HG02840 (cell line): Measurements from ENCODE around the gene VARS2.
"Not testable (repeated sequence)": the region's sequence is repeated elsewhere in the genome, so short reads cannot be mapped to it uniquely, and the experiment has no call there.

Source experiments
- ATAC-seq: cut with Tn5 transposase; IDR thresholded peaks from one replicate; pipeline ENCODE4 v1.9.1; 2021; ENCODE audit warnings: mild to moderate bottlenecking, moderate library complexity, moderate number of reproducible peaks; ENCODE audit not compliant: unreplicated experiment, low FRiP score

VARS2 gene

DNA sequence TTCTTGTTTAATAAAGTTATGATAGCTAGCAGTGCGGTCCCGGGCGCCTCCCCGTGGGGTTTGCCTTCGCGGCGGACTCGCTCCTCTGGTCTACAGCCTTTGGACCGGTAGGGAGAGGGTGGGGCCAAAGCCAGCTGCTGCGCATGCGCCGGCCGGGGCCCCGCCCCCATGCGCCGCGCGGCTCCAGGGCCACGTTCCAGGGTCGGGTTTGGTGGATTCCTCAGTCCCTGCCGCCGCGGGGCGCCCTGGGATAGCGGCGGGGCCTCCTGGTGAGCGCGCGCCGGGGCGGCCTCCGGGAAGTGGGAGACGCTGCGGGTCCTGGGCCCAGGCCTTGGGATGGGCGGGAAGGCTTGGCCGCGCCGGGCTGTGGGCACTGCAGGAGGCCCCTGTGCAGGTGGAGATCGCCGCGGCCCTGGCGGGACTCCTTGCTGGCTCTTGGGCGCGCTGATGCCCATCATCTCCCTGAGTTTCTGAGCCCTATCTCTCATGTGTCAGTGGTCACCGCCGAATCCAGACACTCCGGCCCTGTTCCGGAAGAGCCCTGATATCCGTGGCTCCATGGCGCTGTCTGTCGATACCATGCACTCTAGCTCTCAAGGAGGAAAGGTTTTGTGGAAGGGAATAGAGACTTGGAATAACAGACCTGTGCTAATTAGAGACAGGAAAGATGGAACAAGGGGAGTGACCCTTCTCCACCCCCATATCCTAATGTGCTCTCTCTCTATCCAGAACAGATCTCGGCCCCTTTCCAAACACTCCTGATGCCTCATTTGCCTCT lies at the start of gene VARS2:
VARS2 (plus strand) TSS at position 163 of the 778 bp plus-strand sequence; CDS start at position 762, 599 bp downstream.
- peak; percentile 79 for ATAC-seq

DNA sequence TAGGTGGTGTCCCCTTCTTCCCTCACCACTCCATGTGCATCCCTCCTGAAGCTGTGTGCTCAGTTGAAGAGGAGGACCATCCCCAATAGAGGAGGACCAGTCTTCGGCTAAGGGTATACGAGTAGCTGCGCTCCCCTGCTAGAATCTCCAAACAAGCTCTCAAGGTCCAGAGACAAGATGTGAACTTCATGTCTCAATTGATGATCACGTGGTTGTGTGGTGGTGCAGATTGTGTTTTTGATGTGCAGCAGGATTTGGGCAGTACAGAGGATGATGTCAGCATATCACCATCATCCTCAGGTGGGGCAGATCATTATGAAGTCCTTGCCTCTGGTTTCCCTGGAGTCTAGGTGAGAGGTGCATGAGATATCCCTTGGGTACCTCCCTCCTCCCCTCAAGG lies 49.7 kb upstream of the VARS2 start:
- no peak for ATAC-seq

DNA sequence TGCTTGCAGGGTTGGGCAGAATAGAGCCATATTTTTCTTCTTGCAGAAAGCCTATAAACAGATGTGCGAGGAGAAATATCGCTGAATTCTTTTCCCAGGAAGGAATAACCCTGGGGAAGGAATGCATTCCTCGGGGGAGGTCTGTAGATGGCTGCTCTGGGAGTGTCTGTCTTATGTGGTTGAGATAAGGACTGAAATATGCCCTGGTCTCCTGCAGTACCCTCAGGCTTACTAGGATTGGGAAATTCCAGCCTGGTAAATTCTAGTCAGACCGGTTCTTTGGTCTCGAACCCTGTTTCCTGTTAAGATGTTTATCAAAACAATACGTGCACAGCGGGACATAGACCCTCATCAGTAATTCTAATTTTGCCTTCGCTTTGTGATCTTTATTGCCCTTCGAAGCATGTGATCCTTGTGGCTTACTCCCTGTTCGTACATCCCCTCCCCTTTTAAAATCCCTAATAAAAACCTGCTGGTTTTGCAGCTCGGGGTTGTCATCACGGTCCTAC lies 44.7 kb upstream of the VARS2 start:
- not testable (repeated sequence) for ATAC-seq

DNA sequence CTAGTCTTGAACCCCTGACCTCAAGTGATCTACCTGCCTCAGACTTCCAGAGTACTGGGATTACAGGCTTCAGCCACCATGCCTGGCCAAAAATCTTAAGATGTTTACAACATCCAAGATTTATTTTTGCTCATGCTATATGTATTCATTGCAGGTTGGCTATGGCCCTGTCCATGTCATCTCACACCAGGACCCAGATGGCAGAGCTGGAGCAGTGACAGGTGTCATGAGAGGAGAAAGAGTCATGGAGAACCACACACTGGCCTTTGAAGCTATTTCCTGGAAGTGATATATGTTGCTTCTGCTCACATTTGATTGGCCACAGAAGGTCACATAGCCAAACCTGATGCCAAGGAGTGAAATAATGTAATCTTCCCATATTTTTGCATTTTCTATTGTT lies 43.5 kb upstream of the VARS2 start:
- no peak for ATAC-seq

DNA sequence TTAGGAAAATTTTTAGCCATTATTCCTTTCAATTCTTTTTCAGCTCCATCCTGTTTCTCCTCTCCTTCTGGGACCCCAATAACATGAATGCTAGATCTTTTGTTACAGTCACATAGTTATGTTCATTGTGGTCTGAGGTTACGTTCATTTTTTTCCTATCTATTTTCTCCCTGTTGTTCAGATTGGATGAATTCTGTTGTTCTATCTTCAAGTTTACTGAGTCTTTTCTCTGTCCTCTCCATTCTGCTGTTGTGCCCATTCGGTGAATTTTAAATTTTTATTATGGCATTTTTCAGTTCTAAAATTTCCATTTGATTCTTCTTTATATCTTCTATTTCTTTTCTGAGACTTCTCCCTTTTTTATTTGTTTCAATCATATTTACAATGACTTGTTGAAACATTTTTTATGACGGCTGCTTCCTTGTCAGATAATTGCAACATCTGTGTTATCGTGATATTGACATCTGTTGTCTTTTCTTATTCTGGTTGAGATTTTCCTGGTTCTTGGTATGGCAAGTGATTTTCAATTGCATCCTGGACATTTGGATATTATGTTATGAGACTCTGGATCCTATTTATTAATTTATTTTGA lies 42.4 kb upstream of the VARS2 start:
- ATAC-seq = no peak

DNA sequence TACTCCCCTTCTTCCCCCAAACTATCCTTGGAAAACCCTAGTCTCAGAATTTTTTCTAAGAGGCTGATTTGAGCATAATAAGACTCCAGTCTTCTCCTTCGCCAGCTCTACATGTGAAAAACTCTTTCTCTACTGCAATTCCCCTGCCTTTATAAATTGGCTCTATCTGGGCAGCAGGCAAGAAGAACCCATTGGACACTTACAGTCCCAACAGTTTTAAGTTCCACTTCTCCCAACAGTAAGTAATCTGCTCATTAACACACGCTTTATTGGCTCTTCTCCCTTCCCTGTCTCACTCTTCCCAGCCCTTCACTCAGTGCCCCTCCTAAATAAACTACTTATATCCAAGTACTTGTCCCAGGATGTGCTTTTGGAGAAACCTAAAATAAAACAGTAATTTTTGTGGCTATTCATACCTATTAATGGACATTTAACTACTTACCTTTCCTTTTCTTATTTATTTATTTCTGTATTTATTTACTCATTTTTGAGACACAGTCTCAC lies 40.8 kb upstream of the VARS2 start:
- ATAC-seq = no peak

DNA sequence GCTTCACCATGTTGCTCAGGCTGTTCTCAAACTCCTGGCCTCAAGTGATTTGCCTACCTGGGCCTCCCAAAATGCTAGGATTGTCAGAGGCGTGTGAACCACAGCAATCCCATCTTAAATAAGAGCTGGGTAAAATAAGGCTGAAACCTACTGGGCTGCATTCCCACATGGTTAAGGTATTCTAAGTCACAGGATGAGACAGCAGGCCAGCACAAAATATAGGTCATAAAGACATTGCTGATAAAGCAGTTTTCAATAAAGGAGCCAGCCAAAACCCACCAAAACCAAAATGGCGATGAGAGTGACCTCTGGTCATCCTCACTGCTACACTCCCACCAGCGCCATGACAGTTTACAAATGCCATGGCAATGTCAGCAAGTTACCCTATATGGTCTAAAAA lies 40.2 kb upstream of the VARS2 start:
- ATAC-seq = not testable (repeated sequence)

DNA sequence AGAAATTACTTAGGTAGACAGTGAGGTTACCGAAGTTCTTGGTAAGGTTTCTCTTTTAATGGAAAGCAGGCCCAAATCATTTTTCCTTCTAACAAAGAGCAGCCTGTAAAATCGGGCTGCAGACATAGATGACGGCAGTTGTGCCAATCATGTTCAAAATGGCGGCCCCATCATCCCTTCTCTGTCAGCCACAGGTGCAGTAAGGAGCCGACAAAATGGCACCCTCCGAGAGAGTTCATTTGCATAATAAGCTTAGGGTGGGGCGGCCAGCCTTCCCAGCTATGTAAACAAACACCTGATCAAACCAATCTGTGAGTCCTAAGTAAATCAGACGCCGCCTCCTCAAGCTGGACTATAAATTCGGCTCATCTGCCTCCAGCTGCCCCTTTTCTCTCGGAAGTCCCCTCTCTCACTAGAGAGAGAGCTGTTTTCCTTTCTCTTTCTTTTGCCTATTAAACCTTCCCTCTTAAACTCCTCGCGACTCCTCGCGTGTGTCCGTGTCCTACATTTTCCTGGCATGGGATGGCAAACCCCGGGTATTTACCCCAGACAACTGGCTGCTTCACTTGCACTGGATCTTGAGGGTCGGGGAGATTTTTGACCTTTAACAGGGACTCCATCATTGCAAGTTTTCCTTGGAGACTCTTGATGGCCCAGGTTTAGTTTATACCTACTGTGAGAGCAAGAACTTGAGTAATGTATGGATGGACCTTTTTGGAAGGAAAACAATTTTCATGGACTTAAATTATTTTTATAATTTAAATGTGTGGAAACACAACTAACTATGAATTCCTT lies 38.6 kb upstream of the VARS2 start:
- no peak for ATAC-seq

DNA sequence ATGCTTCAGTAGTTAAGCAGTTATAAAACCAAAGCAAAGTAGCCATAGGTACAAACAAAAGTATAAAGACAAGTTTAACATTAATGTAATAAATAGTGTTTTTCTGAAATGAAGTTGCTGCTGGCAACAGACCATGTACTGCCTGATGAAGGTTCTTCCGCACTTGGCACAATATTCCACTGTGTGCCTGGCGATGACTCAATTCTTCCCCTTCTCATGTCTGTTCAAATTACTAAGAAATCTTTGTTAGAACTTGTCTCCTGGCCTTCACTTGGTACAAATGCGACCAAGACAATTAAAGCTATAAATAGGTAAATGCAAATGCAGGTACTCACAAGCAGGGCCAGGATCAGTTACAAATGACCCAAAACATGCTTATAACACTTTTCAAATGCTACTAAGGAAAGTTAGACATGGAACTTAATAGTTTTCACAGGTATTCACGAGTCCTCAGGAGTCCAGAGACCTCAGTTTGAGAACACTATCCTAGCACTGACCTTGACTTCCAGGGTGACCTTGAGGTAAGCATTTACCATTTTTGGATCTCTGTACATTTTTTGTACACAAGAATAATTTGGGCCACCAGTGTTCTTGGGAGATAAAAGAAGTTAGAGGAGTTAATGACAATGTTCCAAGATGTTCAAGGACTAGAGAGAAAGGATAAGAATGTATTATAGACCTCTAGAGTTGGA lies 37.9 kb upstream of the VARS2 start:
- ATAC-seq = no peak

DNA sequence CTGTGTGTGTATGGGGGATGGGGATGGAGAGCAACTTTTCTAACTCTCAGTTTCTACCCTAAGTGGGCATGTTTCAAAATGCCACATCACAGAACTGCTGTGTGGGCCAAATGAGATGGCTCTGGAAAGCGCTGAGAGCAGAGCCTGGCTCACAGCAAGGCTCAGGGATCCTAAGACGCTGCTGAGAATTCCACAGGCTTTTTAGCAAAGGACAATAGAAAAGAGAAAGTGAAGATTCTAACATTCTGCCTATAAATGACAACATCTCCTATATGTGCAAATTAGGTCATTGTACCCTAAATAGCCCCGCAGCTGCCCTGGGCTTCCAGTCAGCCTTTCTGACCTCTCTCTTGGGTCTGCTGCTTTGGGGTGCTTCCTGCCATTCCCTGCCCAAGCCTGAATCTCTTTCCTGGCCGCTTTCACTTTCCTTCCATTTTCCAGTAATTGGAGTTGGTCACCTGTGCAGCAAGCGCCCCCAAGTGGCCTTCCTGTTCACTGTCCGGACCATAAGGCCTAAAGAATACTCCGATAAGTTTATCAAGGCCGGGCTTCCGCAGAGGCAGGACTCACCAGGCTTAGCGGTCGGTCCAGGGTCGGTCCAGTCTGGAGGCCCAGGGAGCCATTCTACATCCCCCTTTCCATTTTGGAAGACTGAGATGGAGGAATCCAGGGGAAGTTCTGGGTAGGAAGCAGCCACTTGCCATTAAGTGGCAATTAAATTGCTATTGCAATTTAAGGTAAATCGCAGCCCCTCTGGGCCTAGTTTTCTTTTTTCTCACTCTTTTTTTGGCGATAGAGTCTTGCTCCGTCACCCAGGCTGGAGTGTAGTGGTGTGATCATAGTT lies 36.4 kb upstream of the VARS2 start:
- ATAC-seq = no peak

DNA sequence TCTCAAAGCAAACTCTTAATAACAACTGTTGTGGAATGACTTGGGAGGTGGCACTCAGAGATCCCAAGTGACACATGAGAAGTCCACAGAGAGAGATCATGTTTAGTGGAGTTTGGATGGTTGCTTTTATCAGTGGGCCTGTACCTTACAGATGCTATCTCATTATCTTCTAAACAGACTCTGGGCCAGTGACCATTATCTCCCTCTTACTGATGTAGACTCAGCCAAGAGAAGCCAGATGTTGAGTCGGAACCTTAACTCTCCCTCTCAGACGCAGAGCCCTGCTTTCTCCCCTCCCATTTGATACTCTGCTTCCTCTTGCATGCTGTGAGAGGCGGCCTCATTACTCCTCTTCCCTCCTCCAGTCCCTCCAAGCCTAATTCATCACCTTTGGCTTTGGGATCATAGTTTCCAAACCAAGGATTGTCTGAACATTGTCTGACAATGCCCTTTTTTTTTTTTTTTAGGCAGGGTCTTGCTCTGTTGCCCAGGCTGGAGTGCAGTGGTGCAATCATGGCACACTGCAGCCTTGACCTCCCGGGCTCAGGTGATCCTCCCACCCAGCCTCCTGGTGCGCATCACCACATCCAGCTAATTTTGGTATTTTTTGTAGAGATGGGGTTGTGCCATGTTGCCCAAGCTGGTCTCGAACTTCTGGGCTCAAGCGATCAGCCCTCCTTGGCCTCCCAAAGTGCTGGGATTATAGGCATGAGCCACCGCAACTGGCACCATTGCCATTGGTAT lies 34.2 kb upstream of the VARS2 start:
- ATAC-seq = no peak

DNA sequence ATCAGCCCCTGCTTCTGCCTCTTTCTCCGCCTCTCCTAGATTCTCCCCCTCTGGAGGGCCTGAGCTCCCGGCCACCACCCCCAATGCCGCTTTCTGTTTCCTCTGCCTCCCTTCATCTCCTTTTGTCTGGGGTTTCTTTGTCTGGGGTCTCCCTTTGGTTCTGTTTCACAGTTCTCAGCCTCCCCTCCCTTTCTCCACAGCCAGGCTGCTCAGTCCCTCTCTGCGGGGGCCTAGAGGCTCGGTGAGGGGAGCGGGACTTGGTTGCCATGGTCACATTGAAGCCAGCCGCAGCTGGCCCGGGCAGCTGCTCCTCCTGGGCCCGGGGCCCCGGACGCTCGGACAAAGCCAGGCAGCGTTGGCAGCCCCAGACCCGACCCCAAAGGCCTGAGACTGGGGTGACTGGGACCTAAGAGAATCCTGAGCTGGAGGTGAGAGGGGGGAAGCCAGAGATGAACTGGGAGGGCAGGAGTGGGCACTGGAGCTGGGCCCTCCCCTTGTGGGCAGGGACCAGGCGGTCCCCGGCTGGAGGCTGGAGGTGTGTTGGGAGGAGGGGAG lies 33.3 kb upstream of the VARS2 start:
- no peak for ATAC-seq

DNA sequence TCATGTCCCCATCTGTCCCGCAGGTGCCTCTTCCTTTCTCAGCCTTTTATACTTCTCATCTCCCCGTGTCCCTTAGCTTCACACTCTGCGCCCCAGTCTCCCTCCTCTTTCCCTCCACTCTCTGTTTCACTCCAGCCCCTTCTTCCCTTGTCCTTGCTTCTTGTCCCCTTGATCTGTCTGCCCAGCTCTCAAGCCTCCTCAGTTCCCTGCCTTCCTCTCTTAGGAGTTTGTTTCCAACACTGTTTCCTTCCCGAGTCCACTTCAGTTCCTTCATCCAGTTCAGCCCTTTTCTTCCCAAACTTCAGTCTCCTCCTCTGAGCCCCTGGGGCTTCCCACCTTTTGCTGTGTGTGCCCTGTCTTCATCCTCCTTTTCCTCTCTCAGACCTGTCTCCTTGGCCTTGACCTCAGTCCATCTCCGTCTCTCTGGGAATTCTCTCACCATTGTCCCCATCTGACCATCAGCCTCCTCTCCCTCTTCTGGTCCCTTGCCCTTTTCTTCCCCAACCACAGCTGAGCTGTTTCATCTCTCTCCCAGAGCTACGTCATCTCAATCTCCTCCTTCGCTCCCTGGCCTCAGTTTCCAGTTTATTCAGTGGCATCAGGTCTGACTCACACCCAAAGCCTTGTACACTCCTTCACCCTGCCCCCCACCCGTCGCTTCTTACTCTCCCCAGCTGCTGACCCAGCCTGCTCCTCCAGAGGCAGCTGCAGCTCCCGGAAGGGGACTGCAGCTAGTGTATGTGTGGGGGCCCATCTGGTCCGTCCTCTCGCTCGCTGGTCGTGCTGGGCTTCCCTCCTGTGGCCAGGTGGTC lies 32.4 kb upstream of the VARS2 start:
- ATAC-seq = no peak

DNA sequence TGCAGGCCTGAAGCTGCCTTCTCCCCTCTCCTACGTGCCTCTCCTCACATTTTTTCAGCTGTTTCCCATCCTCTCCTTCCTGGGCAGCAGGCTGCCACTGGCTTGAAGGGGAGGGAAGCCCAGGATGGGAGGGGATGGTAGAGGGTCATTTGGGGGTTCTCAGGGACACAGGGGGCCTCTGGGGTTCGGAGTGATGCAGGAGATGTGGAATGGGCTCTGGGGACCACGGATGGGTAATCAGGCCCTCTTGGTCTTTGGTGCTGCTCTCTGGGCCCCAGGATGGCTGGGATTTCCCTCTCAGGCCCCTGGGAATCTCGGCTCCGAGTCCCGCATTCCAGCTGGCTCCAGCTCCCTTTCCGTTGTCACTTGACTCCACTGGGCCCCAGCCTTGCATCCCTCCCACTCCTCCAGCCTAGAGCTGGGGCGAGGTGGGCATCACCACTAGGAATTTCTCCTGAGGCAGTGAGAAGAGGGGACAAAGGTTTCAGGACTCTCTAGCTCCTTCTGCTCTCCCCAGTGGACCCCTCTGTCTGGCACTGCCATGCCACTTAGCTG lies 31.8 kb upstream of the VARS2 start:
- no peak for ATAC-seq

DNA sequence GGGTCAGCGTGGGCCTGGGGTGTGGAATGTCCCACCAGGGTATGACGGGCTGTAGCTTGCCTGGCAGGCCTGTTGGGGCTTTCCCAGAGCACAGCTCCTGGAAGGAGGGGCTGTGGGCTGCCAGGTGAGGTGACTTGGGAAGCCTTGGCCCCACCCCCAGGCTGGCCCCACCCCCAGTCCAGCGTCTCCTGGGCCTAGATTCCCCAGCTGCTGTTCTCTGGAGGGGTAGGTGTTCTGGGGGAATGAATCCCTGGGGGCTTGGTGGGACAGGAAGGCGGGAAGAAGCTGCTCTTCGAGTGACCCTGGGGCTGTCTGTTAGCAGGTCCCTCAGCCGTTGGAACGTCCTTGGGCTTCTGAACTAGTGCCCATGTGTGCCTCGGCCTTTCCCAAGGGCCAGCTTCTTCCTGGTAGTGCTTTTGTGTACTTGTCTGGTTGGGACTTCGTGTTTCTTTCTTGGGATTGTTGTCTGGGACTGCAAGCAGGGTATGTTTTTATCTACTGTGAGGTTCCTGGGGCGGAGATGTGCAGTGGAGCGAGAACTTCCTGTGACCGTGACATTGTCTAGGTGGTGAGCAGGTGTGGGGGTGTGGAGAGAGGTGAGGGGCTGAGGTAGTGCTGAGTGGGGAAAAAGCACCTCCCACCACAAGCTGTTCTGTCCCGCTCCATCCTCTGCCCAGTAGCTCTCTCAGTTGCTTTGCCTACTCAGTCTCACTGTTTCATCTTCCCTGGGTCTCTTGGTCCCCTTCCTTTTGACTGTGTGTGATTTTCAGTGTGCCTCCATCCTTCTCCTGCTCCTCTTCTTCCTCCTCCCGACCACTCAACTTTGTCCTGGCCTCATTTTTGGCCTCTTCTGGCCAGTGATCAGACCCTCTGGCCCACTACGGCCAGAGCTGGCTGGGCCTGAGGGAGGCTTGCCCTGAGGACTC lies 31.0 kb upstream of the VARS2 start:
- no peak for ATAC-seq
